GM06990 (cell line): ENCODE data around the gene ZNF35.

Source experiments
- DNase-seq: peaks from one replicate; pipeline ENCODE4 v3.0.0-alpha.2; 2011; ENCODE audit not compliant: insufficient read length; ENCODE audit errors: extremely low read depth
- H3K27me3 ChIP-seq: replicated peaks from 2 replicates; pipeline ENCODE4 v1.6.0; 2011; ENCODE audit warnings: low read length; ENCODE audit not compliant: control insufficient read depth, insufficient read depth
- H3K36me3 ChIP-seq: 2 replicates; pipeline ENCODE4 v1.5.1; 2011; ENCODE audit warnings: low read length; ENCODE audit not compliant: control insufficient read depth, insufficient read depth
- H3K4me3 ChIP-seq: replicated peaks from 2 replicates; pipeline ENCODE4 v1.5.1; 2011; ENCODE audit warnings: low read depth, mild to moderate bottlenecking, control low read depth, low read length
- CTCF ChIP-seq: IDR thresholded peaks from 2 replicates; pipeline ENCODE4 v1.5.1; 2011; ENCODE audit warnings: low read length, control low read depth, mild to moderate bottlenecking, inconsistent platforms; ENCODE audit not compliant: insufficient read depth, poor library complexity, severe bottlenecking

Gene ZNF35

DNA sequence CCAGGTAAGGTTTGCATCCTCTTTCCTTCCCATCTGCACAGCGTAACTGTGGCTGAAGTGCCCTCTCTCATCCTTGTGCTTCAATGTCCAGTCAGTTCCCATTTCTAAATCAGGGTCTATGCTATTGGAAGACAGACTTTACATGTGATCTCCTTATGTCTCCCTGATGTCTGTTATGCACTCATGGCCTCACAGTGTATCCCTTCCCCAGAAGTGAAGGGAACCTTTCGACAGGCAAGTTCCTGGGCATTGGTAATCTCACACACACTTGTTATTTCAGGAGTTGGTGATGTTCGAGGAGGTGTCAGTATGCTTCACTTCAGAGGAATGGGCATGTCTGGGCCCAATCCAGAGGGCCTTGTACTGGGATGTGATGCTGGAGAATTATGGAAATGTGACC is 16.3 kb upstream of the ZNF35 start:
- Histone ChIP-seq H3K36me3 (peaks cover 9% of the 10 kb centered on the region), H3K27me3 (no peaks in the 10 kb centered on the region), H3K4me3 (no peak overlapping the region)
- TF ChIP-seq CTCF, result no peak
- DNase-seq, result no peak

DNA sequence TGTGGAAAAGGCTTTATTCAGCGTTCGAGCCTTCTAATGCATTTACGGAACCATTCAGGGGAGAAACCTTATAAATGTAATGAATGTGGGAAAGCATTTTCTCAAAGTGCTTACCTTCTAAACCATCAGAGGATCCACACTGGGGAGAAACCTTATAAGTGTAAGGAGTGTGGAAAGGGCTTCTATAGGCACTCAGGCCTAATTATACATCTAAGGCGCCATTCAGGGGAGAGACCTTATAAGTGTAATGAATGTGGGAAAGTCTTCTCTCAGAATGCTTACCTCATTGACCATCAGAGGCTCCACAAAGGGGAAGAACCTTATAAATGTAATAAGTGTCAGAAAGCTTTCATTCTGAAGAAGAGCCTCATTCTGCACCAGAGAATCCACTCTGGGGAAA is 6.2 kb upstream of the ZNF35 start:
- DNase-seq, result no peak
- no peaks in the 10 kb centered on the region for H3K27me3 ChIP-seq
- H3K4me3 ChIP-seq, result no peak overlapping the region
- peaks cover 12% of the 10 kb centered on the region for H3K36me3 ChIP-seq
- no peak for TF ChIP-seq CTCF

DNA sequence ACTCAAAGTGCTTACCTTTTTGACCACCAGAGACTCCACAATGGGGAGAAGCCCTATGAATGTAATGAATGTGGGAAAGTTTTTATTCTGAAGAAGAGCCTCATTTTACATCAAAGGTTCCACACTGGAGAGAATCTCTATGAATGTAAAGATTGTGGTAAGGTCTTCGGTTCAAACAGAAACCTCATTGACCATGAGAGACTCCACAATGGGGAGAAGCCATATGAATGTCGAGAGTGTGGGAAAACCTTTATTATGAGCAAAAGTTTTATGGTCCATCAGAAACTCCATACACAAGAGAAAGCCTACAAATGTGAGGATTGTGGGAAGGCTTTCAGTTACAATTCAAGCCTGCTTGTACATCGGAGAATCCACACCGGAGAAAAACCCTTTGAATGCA is 5.5 kb upstream of the ZNF35 start:
- DNase-seq, result no peak
- TF ChIP-seq CTCF, result no peak
- no peak overlapping the region for H3K4me3 ChIP-seq
- peaks cover 12% of the 10 kb centered on the region for H3K36me3 ChIP-seq
- H3K27me3 ChIP-seq, result no peaks in the 10 kb centered on the region

- no peaks in the 10 kb centered on the region for H3K27me3 ChIP-seq
- H3K36me3 ChIP-seq, result peaks cover 4% of the 10 kb centered on the region
- no peak for TF ChIP-seq CTCF
- no peak for DNase-seq
- peak overlapping the region; percentile 80 for H3K4me3 ChIP-seq
Measured at GRCh38 chr3:44647771-44648170, 761 bp upstream of the ZNF35 start.

GRCh38 chr3:44649709-44650108 is 1.2 kb downstream of the ZNF35 start:
- Histone ChIP-seq H3K4me3 (peak overlapping the region; percentile 80; the same call in 1 of the 2 replicates), H3K36me3 (peaks cover 19% of the 10 kb centered on the region), H3K27me3 (no peaks in the 10 kb centered on the region)
- TF ChIP-seq CTCF, result no peak
- no peak for DNase-seq

GRCh38 chr3:44654039-44654438 is 5.5 kb downstream of the ZNF35 start:
- Histone ChIP-seq H3K36me3 (peaks cover 37% of the 10 kb centered on the region), H3K27me3 (no peaks in the 10 kb centered on the region), H3K4me3 (no peak overlapping the region)
- TF ChIP-seq CTCF, result no peak
- DNase-seq, result no peak
